GM19023 (cell line): Measurements from ENCODE around the gene PSMG2.
"Not testable (repeated sequence)": the region's sequence is repeated elsewhere in the genome, so short reads cannot be mapped to it uniquely, and the experiment has no call there.

Source experiments
- ATAC-seq: cut with Tn5 transposase; IDR thresholded peaks from one replicate; pipeline ENCODE4 v1.9.1; 2021; ENCODE audit warnings: mild to moderate bottlenecking, moderate library complexity; ENCODE audit not compliant: unreplicated experiment

PSMG2 gene

GRCh38 chr18:12721495-12722275 lies 18.8 kb downstream of the PSMG2 start:
- no peak for ATAC-seq

GRCh38 chr18:12722731-12723130 lies 19.9 kb downstream of the PSMG2 start:
- no peak for ATAC-seq

GRCh38 chr18:12726331-12726730 lies 23.5 kb downstream of the PSMG2 start:
- ATAC-seq = no peak

GRCh38 chr18:12726774-12727550 lies 24.1 kb downstream of the PSMG2 start:
- ATAC-seq = no peak

- no peak for ATAC-seq
Measured at GRCh38 chr18:12737243-12737902, 34.5 kb downstream of the PSMG2 start.

GRCh38 chr18:12741351-12741750 lies 38.5 kb downstream of the PSMG2 start:
- ATAC-seq = no peak

GRCh38 chr18:12742453-12742852 lies 39.6 kb downstream of the PSMG2 start:
- ATAC-seq = no peak

GRCh38 chr18:12744103-12744502 lies 41.3 kb downstream of the PSMG2 start:
- ATAC-seq = no peak

- no peak for ATAC-seq
Measured at GRCh38 chr18:12745095-12745795, 42.4 kb downstream of the PSMG2 start.

GRCh38 chr18:12747530-12748315 lies 44.9 kb downstream of the PSMG2 start:
- ATAC-seq = no peak

GRCh38 chr18:12748671-12749070 lies 45.8 kb downstream of the PSMG2 start:
- ATAC-seq = no peak

GRCh38 chr18:12749121-12749520 lies 46.3 kb downstream of the PSMG2 start:
- no peak for ATAC-seq

- no peak for ATAC-seq
Measured at GRCh38 chr18:12750076-12750714, 47.4 kb downstream of the PSMG2 start.

GRCh38 chr18:12750715-12751502 lies 48.1 kb downstream of the PSMG2 start:
- ATAC-seq = no peak

GRCh38 chr18:12751503-12751884 lies 48.7 kb downstream of the PSMG2 start:
- no peak for ATAC-seq

- ATAC-seq = no peak
Measured at GRCh38 chr18:12751891-12752290, 49.0 kb downstream of the PSMG2 start.

GRCh38 chr18:12754511-12754910 lies 51.7 kb downstream of the PSMG2 start:
- no peak for ATAC-seq

GRCh38 chr18:12755606-12756005 lies 52.8 kb downstream of the PSMG2 start:
- not testable (repeated sequence) for ATAC-seq

GRCh38 chr18:12756619-12757239 lies 53.9 kb downstream of the PSMG2 start:
- not testable (repeated sequence) for ATAC-seq
